ENCODE measurements around the gene AOC3. TPM values are rescaled to one million over a fixed set of nuclear protein-coding genes. Genes with fewer than 3 reads are reported as not detected.

The AOC3 gene
- total and polyA plus RNA-seq, 2 of the 4 experiments (the other 2 are of a cell fraction): 0.17 TPM; not detected in 1

DNA sequence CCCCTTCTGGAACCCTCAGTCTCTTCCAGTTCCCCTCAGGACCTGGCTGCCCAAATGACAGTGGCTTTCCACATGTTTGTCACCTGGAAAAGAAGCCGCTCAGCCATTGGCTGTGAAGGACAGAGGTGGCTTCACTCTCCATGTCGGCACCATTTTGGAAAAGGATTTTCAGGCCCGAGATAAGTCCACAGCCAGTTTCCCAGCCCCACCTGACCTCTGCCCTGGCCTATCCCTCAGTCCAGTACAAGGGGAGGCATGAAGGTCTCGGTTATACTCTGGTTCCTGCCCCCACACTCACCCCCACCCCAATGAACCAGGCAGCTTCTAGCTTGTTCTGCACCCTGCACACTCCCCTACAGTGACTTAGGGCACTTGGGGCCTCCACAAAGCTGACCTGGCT is 15.2 kb downstream of the AOC3 start:
- Histone ChIP-seq H3K36me3 (ENCODE audit: control insufficient read depth, insufficient read depth, low read length) (no peaks in the 10 kb centered on the region), H2BK15ac (ENCODE audit: low read depth, low read length) (no peak overlapping the region), H4K5ac (ENCODE audit: low read depth, low read length) (no peak overlapping the region), H4K20me1 (ENCODE audit: insufficient read depth, low read length) (no peaks in the 10 kb centered on the region), H3K79me1 (ENCODE audit: low read depth in 1 of 2, low read length in 2 of 2) (no peaks in the 10 kb centered on the region), H3K27me3 (ENCODE audit: control insufficient read depth, insufficient read depth, low read length) (peaks cover 15% of the 10 kb centered on the region), H2AK5ac (ENCODE audit: low read depth, low read length) (no peak overlapping the region), H2BK5ac (ENCODE audit: low read depth, low read length, poor library complexity, severe bottlenecking) (no peak overlapping the region), H3K18ac (ENCODE audit: low read depth, low read length) (no peak overlapping the region), H2BK20ac (ENCODE audit: low read depth, low read length) (no peak overlapping the region), H3K9me1 (ENCODE audit: insufficient read depth, low read length) (0 out of 2 replicates have a peak, but pooled peaks cover 4% of the 10 kb centered on the region), H3K27ac (ENCODE audit: insufficient read depth, low read length) (no peak overlapping the region), H4K8ac (ENCODE audit: low read depth in 2 of 2, low read length in 2 of 2) (no peak overlapping the region), H3K9me3 (ENCODE audit: control insufficient read depth, insufficient read depth, low read length) (peaks cover 5% of the 10 kb centered on the region), H2BK120ac (ENCODE audit: low read depth, low read length) (no peak overlapping the region), H3K56ac (ENCODE audit: extremely low read depth, insufficient read depth, low read length) (no peak overlapping the region), H3K14ac (replicated peaks; ENCODE audit: low read depth, low read length) (no peak overlapping the region), H3K23ac (ENCODE audit: low read depth, low read length) (no peak overlapping the region), H3K9ac (ENCODE audit: low read depth, low read length) (no peak overlapping the region), H2AK9ac (replicated peaks; ENCODE audit: low read depth, low read length, poor library complexity) (no peak overlapping the region), H3K4me3 (ENCODE audit: insufficient read depth, low read depth, low read length) (no peak overlapping the region), H4K91ac (ENCODE audit: insufficient read depth, low read depth, low read length) (no peak overlapping the region), H3K4ac (ENCODE audit: low read depth, low read length) (no peak overlapping the region), H2AFZ (replicated peaks; ENCODE audit: low read length, poor library complexity) (no peak overlapping the region), H3K4me1 (ENCODE audit: control insufficient read depth, insufficient read depth, low read length) (peaks cover 3% of the 10 kb centered on the region; the same call in 1 of the 2 replicates), H3K4me2 (ENCODE audit: low read depth, low read length) (no peak overlapping the region)
- DNase-seq (no peak), ATAC-seq (ENCODE audit: low read depth) (no peak)
- intact Hi-C loops (cut with micrococcal nuclease): no loop called here
- in situ Hi-C loops (cut with MboI; ENCODE audit: low sequenced_read_pairs): no loop called here
- ChIA-PET CTCF (no interaction called here), POLR2A (ENCODE audit: unreplicated experiment) (no interaction called here)
- TF ChIP-seq, protein P1, sequence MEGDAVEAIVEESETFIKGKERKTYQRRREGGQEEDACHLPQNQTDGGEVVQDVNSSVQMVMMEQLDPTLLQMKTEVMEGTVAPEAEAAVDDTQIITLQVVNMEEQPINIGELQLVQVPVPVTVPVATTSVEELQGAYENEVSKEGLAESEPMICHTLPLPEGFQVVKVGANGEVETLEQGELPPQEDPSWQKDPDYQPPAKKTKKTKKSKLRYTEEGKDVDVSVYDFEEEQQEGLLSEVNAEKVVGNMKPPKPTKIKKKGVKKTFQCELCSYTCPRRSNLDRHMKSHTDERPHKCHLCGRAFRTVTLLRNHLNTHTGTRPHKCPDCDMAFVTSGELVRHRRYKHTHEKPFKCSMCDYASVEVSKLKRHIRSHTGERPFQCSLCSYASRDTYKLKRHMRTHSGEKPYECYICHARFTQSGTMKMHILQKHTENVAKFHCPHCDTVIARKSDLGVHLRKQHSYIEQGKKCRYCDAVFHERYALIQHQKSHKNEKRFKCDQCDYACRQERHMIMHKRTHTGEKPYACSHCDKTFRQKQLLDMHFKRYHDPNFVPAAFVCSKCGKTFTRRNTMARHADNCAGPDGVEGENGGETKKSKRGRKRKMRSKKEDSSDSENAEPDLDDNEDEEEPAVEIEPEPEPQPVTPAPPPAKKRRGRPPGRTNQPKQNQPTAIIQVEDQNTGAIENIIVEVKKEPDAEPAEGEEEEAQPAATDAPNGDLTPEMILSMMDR (conservative IDR thresholded peaks at IDR 0.05; ENCODE audit: low read depth, low read length): no peak
- TF ChIP-seq MAZ (IDR thresholded peaks at IDR 0.05; ENCODE audit: borderline replicate concordance, low read depth, low read length) (no peak), NFE2L2 (IDR thresholded peaks at IDR 0.05; ENCODE audit: low read depth, low read length) (no peak), CEBPB (IDR thresholded peaks at IDR 0.05; ENCODE audit: low read depth, low read length) (no peak)
- no TSS peak for BruUV-seq (replicated peaks)
- WGBS, 2 experiments (ENCODE audit: extremely low coverage in 2 of 2, insufficient read length in 1 of 2): 71% methylated on average over 1 of the region's 4 CpGs; no CpG with 5 or more reads in 1 of the 2 experiments
- dilution Hi-C loops (cut with HindIII; ENCODE audit: low sequenced_read_pairs, unreplicated experiment): no loop called here

Measured in IMR-90 (cell line).